ENCODE measurements around the gene NEU1.

- TF ChIP-seq CTCF (conservative IDR thresholded peaks at IDR 0.05; ENCODE audit: low read depth, low read length): no peak
- TF ChIP-seq EZH2 (IDR thresholded peaks at IDR 0.05; ENCODE audit: borderline replicate concordance, low read depth, low read length, poor library complexity, severe bottlenecking): no peak
These were observed 40.4 kb downstream of the NEU1 start for GRCh38 chr6:31822036-31822821.

Data from A673 (cell line).